Islet of Langerhans (tissue), 1 donor: Measurements from ENCODE around the gene NT5DC4.

ENCODE experiments used
- FAIRE-seq: peaks from one replicate; lab custom pipeline; 2011; peaks lifted over from hg19 to GRCh38; lab: Jason Lieb, UNC

The NT5DC4 gene

DNA sequence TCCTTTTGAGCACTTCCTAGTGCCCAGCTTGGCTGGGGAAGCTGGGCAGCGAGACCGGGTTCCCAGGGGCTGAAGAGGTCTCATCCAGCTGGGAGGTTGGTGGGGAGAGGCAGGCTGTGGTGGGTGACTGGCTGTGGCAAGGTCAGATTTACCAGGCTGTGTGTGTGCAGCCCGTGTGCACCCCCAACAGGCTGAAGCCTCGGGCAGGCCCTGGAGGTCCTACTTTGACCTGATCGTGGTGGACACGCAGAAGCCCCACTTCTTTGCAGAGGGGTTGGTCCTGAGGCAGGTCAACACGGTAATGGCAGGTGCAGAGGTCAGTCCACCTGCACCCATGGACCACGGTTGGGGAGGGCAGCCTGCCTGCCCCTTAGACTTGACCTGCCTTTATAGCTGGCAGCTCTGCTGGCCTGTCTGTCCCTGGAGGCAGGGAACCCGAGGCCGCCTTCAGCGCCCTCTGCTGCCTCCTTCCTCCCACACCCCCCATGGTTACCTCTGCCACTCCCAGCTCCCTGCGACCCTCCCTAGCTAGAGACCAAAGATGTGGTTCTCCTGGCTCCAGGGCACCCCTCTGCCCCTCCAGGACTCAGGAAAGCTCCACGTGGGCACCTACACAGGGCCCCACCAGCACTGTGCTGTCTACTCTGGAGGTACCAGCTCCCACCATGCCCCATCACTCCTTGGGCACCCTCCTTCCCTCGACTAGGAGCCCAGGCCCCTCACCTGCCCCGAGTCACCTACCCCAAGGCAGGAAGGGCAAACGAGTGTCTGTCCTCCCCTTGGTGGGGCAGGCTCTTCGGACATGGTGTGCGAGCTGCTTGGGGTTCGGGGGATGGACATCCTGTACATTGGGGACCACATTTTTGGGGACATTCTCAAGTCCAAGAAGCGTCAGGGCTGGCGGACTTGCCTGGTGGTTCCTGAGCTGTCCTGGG lies 4.0 kb downstream of the NT5DC4 start:
- no peak for FAIRE-seq

DNA sequence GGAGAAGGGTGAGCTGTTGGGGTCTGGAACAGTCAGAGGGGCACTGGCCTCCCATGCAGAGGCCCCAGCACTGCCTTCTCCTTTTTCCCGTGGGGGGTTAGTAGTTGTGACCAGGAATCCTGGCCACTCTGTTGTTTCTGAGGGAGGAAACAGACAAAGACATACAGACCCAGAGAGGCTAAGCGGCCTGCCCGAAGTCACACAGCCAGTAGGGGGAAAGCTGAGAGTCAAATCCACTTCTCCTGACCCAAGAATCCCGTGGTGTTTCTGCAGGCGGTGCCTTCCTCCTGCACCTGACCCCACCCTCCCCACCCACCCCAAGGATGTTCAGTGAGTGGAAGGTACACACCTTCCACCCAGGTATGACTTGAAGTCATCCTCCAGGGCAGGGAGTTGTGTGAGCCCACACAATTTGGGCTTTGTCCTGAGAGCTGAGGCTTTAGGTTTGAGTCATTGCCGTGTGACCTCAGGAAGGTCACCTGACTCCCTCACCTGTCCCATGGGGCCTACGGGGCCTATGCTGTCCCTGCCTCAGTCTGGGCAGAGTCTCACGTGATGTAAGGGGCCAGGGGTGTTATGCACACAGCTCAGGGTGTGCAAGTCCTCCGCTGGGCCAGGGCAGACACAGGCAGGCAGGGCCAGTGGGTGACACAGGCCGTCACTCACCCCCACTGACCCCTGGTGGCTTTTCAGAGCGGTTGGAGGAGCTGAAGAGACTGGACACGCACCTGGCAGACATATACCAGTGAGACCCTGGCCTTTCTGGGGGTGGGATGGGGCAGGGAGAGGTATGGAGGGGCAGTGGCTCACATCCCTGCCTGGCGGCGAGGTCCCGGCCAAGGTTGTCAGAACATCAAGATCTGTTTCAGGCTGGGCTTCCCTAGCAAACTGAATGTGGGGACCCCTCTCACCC lies 5.0 kb downstream of the NT5DC4 start:
- FAIRE-seq: no peak

DNA sequence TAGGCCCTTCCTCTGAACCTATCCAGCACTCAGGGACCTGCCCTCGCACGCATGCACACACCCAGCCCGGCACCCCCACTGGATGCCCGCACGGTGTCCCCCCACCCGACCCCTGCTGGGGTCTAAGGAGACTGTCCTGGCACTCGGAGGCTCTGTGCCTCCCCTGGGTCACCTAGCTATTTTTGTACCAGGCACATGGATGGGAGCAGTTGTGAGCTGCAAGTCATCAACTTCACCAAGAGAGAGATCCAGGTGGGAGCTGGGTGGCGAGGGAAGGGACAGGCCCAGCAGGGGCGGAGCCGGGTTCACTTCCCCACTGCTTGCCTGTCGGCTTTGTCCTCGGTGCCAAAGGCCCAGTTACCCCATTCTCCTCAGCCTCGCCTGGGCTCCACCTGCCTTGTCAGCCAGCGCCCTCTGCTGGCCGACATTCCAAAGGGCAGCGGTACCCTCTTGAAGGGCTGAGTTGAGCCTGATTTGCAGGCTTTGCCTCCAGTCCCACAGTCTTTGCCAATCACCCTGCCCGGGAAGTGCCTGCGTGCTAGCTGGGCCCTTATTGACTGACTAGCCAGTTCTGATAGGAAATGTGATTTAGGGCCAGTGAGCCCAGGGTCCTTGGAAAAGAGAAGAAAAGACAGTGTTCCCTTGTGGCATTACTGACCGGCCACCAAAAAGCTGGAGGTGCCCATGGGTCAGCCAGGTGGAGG lies 5.8 kb downstream of the NT5DC4 start:
- no peak for FAIRE-seq

DNA sequence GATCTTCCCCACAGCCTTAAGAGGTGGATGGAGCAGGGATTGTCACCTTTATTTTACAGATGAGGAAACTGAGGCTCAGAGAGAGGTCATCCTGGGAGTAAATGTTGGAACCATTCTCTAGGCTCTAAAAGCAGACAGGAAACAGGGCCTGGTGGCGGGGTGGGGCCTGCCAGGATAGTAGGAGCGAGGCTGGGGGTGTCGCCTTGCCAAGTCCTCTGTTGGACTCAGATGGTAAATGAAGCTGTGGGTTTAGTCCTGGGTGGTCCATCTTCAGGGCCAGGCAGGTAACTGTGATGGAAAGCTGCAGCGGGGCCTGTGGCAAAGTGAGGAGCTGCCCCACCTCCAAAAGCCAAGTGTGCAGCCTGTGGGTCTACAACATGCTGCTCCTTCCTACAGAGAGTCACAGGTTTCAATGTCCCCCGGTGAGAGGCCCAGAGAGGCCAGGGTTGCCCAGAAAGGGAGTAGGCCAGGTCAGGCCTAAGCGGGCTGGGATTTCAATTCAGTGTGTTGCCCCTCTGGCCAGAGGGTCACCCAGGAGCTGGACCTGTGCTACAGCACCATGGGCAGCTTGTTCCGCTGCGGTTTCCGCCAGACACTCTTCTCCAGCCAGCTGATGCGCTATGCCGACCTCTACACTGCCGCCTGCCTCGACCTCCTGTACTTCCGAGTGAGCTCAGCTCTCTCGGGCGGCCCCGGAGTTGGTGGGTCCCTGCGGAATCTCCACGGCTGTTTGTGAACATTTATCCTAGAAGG lies 6.6 kb downstream of the NT5DC4 start:
- FAIRE-seq: no peak

DNA sequence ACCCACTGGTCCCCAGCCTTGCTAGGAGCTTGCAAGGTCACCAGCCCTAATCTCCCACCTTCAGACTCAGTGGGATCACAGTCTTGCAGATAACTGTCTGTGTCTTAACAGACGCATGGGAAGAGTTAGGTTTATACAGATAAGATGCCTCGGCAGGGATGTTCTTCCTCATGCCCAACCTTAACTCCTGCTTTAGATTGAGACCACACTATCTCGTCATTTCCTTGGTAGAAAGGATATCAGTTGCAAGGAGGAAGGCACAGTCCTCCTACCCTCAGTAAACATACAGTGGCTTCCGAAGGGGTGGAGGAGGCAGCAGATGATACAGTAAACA lies 7.2 kb downstream of the NT5DC4 start:
- FAIRE-seq: no peak

DNA sequence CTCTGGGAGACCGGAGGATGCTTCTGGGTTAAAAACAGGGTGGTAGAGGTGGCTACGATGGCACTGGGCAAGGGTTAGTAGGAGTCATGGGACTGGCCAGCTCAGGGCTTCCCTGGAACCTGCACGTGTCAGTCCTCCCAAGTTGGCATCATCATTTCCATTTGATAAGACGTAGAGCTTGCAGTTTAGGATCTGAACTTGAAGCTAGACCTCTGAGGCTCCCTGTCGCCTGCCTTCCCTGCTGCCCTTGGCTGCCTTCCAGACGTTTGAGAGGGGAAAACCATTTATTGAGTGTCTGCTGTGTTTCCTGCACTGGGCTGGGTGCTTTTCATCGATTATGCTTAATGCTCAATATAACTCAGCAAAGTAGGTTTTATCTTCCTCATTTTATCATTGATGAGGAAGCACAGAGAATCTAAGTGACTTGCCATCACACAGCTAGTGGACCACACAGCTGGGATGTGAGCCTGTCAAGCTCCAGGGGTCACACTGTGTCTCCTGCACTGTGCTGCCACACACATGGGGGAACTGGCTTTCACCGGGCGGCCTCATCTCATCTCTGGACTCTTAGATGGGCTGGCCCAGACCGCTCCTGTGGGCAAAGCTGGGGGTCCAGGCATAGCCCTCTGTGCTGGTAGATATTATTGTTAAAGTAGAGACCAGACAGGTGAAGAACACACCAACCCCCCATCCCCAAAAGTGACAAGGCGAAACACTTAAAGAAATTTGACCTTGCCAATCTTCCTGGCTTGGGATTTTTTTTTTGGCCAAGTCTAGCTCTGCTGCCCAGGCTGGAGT lies 7.8 kb downstream of the NT5DC4 start:
- FAIRE-seq: no peak

DNA sequence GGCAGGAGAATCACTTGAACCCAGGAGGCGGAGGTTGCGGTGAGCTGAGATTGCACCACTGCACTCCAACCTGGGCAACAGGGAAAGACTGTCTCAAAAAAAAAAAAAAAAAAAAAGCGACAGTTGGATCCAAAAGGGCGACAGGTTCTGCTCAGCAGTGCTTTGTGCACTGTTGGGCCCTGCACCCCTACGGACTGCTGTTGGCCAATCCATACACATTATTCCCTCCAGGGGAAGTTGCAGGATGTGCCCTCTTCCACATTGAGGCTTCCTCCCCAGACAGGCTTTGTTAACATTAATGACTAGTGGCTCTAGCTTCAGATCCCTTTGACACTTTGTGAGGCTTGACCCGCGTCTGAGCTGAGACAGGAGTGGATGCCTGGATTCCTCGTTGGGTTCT lies 9.4 kb downstream of the NT5DC4 start:
- no peak for FAIRE-seq

DNA sequence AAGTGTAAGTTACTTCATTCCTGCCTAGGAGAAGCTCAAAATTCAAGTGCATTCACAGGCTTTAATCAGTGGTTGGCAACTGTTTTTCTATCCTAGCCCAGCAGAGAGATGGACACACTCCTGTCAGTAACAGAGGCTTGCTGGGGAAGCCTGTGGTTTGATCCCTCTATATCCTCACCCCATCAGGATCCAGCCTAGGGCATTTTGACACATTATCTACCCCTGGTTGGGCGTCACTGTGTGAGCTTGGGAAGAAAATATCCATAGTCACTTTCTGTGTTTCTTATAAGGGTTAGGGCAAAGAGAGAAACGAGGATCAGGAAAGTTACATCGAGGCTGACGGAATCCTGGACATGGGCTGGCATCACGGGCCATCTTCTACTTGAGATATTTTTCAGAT lies 10.0 kb downstream of the NT5DC4 start:
- FAIRE-seq: no peak

DNA sequence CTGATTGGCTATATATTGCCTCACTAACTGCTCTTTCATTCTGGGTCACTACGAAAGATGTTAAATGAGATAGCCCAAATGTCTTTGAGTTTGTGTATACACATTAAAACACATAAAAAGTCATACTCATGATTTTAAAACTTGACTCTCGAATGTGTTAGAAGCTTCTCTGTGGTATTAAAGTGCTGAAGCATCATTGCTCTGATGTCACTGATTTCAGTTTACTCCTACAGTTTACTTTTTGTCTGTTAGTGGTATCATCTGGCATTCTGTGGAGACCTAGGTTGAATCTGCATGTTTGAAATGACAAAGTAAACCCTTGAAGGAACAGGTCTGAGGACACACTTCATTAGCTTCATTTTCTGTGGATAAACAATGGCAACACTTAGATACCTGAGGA lies 10.7 kb downstream of the NT5DC4 start:
- FAIRE-seq: no peak

DNA sequence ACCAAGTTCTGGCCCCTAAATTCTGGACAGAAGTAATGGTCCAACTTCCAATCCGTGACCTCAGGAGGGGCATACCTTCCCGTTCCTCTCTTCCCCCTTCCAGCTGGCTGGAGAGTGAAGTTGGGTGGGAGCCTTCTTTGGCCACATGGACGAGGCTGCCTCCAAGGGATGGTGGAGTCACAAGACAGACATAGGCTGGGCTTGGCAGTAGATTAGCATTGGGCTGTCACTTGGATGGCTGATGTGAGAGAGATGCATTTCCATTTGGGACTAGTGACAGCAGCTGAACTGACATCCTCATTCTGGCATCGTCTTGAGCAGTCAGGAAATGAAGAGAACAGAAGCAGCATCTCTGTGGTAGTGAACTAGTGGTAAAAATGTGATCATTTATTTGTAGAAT lies 12.6 kb downstream of the NT5DC4 start:
- no peak for FAIRE-seq

DNA sequence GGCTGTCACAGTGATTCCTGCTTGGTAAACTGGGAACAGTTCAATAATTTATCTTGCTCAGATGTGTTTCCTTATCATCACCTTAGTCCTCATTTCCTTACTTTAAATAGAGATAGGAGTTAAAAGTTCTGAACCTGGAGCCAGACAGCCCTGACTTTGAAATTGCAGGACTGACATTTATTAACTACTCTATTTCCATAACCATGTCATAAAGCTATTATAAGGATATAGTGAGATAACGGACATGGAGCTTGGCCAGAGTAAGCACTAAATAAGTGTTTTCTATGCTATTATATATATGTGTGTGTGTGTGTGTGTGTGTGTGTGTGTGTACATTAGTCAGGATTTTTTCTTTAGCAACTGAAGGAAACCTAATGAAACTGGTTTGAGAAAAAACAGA lies 13.1 kb downstream of the NT5DC4 start:
- FAIRE-seq: no peak

DNA sequence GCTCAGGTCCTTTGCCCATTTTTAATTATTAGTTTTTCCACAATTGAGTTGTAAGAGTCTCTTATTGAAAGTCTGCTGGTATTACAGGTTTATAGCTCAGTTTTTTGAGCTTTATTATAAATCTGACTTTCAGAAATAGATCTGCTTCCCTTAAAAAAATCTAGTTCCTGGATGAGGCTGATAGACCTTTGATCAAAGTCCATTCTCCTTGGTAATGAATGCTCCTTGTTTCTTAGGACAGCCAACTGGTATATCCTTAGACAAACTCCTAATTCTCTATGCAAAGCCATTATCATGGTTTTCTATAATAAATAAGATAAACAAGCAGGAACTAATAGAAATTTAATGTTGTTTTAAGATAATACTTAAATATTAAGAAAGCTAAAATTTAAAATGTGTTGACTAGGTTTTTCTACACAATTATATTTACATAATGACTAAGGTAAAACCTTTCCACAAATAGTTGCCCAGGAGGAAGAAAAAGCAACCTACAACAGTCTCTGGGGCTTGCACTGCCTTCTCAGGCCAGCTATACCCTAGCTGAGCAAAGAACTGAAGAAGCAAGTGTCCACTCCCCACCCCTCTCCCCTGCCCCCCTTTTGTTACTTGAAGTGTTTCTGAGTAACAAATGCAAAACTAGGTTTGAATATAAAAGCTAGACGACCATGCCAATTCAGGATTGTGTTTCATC lies 16.9 kb downstream of the NT5DC4 start:
- FAIRE-seq: no peak

DNA sequence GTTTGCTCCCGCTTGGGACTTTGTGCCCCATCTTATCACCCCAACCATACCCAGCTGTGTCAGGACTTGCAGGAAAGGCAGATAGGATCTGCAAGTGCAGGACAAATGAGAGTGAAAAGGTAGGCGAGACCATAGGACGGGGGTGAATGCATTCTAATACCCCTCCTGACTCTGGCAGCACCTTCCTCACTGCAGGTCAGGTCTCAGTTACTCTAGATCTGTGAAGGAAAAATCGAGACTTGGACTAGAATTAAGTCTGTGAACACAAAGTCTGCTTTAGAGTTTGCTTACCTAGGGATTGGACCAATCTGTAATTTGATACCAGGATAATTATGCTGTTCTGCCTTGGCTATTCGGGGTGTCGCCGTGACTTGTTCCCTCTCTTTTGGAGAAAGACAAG lies 19.7 kb downstream of the NT5DC4 start:
- FAIRE-seq: no peak

DNA sequence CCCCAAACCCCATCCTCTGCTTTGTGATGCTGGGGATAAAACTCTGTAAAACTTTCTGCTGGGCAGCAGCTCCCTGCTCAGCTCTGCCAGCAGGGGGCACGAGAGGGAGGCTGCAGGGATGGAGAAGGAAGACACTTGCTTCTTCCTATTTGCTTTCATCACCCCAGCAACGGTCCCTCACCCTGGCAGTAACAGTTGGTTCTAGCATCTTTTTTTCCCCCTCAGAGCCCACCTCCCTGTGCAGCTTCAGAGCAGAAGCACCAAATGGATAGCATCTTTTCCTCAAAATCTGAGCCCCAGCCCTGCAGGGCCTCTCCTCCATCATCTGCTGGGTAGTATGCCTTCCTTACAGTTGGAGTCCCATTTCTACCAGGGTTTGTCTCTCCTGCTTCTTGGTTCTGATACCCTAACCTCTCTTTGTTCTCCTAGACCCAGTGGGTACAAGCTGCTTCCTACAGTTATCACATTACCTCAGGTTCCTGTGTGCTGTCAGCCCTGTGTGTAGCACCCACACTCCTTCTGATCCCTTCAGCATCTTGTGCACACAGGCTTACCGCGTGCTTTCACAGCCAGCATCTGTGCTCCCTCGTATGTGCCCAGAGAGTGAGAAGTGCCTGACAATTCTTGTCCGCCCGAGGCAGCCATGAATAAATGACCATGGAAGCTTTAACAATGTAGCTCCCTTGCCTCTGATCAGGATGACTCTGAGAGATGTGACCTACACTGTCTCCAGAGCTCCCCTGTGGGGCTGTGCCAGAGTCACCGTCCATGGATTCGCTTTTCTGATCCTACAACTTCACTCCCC lies 29.1 kb downstream of the NT5DC4 start:
- FAIRE-seq: no peak

DNA sequence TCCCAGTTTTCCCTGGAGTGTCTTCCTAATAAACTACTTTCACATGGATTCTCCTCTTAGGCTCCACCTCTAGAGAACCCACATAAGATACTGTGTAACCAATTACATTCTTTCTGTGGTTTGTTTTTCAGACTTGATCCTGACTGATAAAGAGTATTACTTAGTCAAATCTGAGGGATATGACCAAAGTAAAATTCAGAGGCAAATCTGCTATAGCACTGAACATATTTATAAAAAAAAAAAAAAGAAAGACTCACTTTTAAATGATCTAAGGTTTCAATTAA lies 29.7 kb downstream of the NT5DC4 start:
- no peak for FAIRE-seq

DNA sequence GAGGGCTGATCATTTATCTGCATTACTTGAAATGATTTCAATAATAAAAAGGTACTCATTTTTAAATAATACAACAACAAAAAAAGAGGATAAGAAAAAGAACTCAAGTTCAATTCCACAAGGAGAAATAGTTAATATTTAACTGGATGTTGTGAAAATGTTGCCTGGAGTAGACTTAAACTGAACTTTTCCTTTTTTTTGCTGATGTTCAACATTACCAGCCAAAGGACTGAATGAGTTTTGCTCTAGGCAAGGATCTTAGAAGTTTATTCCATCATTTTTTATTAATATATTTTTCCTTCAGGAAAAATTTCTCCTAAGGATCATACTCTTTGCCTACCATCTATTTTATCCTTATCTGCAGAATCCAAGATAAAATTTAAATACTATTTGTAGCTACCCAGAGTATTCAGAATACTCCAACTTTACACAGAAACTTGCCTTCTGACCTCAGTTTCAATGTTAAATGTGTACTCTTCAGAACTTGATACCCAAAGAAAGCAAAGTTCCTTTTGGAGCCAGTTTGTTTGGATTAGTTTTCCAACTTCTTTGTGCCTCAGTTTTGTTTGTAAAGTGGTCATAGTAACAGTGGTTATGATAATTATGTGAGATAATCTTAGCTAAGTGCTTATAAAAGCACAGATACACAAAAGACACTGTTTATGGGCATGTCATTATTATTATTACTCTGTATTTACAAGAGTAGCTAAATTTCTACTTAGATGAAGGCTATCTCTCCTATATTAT lies 30.8 kb downstream of the NT5DC4 start:
- FAIRE-seq: no peak

DNA sequence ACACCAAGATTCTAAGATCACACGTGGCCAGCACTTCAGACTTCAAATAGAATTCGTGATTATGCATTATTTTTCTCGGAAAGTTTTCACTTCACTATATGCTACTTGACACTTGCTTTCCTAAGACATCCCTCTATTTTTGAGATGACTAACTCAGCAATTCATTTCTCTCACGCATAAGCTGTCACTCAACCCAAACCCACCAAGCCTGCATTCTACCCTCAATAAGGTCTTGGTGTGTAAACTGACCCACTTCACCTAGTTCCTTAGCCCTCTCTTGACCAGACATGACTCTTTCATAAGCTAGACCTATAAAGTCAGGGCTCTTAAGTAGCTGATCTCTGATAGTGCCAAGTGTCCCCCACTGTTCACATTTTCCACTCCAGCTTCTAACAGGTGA lies 31.8 kb downstream of the NT5DC4 start:
- no peak for FAIRE-seq

DNA sequence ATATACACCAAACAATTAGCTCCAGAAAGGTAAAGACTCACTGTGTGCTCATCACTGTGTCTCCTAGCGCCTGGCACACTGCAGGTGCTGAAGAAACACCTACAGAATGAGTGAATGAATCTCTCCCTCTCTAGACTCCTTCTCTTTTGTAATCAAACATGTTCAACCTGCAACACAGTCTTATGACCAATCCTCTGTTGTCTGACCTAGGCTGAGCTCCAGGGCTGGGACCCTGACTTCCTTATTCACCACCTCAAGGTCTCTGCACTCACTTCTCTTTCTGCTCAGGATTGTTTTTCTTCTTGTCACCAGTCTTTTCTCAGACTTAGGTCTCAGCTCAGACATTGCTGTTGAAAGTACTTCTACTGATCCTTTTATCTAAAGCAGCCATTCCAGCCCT lies 33.7 kb downstream of the NT5DC4 start:
- no peak for FAIRE-seq

DNA sequence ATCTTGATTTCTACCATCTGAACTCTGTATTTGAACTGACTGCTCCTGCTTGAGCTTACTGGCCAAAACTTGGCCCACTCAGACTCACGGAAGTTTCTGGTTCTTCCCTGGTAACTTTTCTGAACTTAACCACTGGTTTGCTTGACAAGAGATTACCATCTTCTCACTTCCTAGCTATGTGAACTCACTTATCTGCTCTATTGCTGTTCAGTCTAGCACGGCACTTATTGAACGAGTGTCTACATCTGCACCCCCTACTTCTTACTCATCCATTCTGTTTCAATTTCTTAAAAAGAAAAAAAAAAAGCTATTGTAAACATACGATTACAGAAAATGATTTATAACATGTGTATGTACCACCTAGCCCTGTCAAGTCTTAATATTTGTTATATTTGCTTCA lies 34.6 kb downstream of the NT5DC4 start:
- FAIRE-seq: no peak
